HuH-7.5 (cell line): ENCODE results near the gene JAZF1.

Experiments used
- DNase-seq: peaks from one replicate; pipeline ENCODE4 v3.0.0; 2011; ENCODE audit warnings: low spot score

The JAZF1 gene

GRCh38 chr7:27967639-27968038 is 213.0 kb downstream of the JAZF1 start:
- DNase-seq = no peak

- no peak for DNase-seq
Observed at GRCh38 chr7:27966219-27966780, 214.3 kb downstream of the JAZF1 start.

- no peak for DNase-seq
Observed at GRCh38 chr7:27965650-27966049, 214.9 kb downstream of the JAZF1 start.

- DNase-seq = no peak
Observed at GRCh38 chr7:27964820-27965219, 215.8 kb downstream of the JAZF1 start.

GRCh38 chr7:27963056-27963455 is 217.5 kb downstream of the JAZF1 start:
- no peak for DNase-seq

- no peak for DNase-seq
Observed at GRCh38 chr7:27962273-27962672, 218.3 kb downstream of the JAZF1 start.

GRCh38 chr7:27961255-27961654 is 219.3 kb downstream of the JAZF1 start:
- DNase-seq = no peak

GRCh38 chr7:27960415-27960814 is 220.2 kb downstream of the JAZF1 start:
- DNase-seq = no peak

GRCh38 chr7:27958933-27959548 is 221.6 kb downstream of the JAZF1 start:
- DNase-seq = no peak

- DNase-seq = no peak
Observed at GRCh38 chr7:27955596-27955995, 225.0 kb downstream of the JAZF1 start.

GRCh38 chr7:27955011-27955410 is 225.6 kb downstream of the JAZF1 start:
- DNase-seq = no peak

- no peak for DNase-seq
Observed at GRCh38 chr7:27953777-27954176, 226.8 kb downstream of the JAZF1 start.

GRCh38 chr7:27953361-27953760 is 227.2 kb downstream of the JAZF1 start:
- DNase-seq = no peak

- no peak for DNase-seq
Observed at GRCh38 chr7:27952456-27953285, 227.9 kb downstream of the JAZF1 start.

- DNase-seq = no peak
Observed at GRCh38 chr7:27950123-27950522, 230.5 kb downstream of the JAZF1 start.

- DNase-seq = no peak
Observed at GRCh38 chr7:27948861-27949260, 231.7 kb downstream of the JAZF1 start.

GRCh38 chr7:27947586-27948278 is 232.9 kb downstream of the JAZF1 start:
- DNase-seq = no peak

GRCh38 chr7:27946351-27946750 is 234.2 kb downstream of the JAZF1 start:
- DNase-seq = no peak

- no peak for DNase-seq
Observed at GRCh38 chr7:27945058-27945795, 235.4 kb downstream of the JAZF1 start.

GRCh38 chr7:27944643-27945042 is 236.0 kb downstream of the JAZF1 start:
- DNase-seq = no peak

- no peak for DNase-seq
Observed at GRCh38 chr7:27943241-27943640, 237.4 kb downstream of the JAZF1 start.

GRCh38 chr7:27942711-27943110 is 237.9 kb downstream of the JAZF1 start:
- no peak for DNase-seq
